Esophagus squamous epithelium (tissue), 5 donors: ENCODE data around the gene SCIN. TPM values are rescaled to one million over a fixed set of nuclear protein-coding genes. Genes with fewer than 3 reads are reported as not detected.

Source experiments
- DNase-seq: peaks from one replicate; lab custom pipeline; 2025; lab: John Stamatoyannopoulos, UW
- H3K27ac ChIP-seq, 4 donors: fragments of 200-600 bp; sonication (generic); one replicate each; pipeline ENCODE4 v1.5.1; 2016 to 2019; ENCODE audit warnings: mild to moderate bottlenecking in 1 of 4
- H3K27me3 ChIP-seq, 4 donors: fragments of 200-600 bp; sonication (generic); 1 replicate in 3 of 4; 2 replicates in 1 of 4; pipeline versions ENCODE4 v1.5.1 to v1.6.0; 2017 to 2021; ENCODE audit warnings: antibody characterized with exemption in 1 of 4
- H3K36me3 ChIP-seq, 3 donors: fragments of 200-600 bp; sonication (generic); one replicate each; pipeline ENCODE4 v1.5.1; 2016 to 2019
- H3K4me1 ChIP-seq, 3 donors: fragments of 200-600 bp; sonication (generic); one replicate each; pipeline ENCODE4 v1.5.1; 2017 to 2019
- H3K4me3 ChIP-seq, 4 donors: fragments of 200-600 bp; sonication (generic); 1 replicate in 3 of 4; 2 replicates in 1 of 4; pipeline ENCODE4 v1.5.1; 2016 to 2019; ENCODE audit warnings: mild to moderate bottlenecking in 2 of 4, moderate library complexity in 1 of 4
- H3K9me3 ChIP-seq, 3 donors: fragments of 200-600 bp; sonication (generic); one replicate each; pipeline ENCODE4 v1.5.1; 2016 to 2019
- POLR2A ChIP-seq, 4 donors: fragments of 450-650 bp; IDR thresholded peaks; one replicate each; pipeline ENCODE4 v1.6.1; 2017; ENCODE audit warnings: antibody characterized with exemption in 4 of 4, mild to moderate bottlenecking in 4 of 4, moderate library complexity in 3 of 4
- WGBS, 2 donors: methylation state at CpG; one replicate each; pipeline ENCODE4 v1.1.5; 2018; 5-methylcytosine and 5-hydroxymethylcytosine counted together
- intact Hi-C: fragments of 100-400 bp; cut with DNase I; formaldehyde crosslinking; loops from one replicate; pipeline ENCODE4 v1.15.0; 2022
- total RNA-seq, 4 donors: library from RNA; depleted of rRNA; stranded (reverse); fragments of >200 nt; gene quantifications; one replicate each; pipeline ENCODE4 v1.1.0, GENCODE V29; 2016
- TF ChIP-seq, protein P1 (sequence below), 6 experiments: fragments of 450-650 bp in 4 of 6; fragments of 200-600 bp in 2 of 6; sonication (generic) in 2 of 6; IDR thresholded peaks; one replicate each; pipeline ENCODE4 v1.5.1; 2016 to 2019; ENCODE audit warnings: antibody characterized with exemption in 6 of 6, mild to moderate bottlenecking in 4 of 6, moderate library complexity in 4 of 6
- donor health status: DM: yes; HTN: yes; CAD: no.

Gene SCIN
- total RNA-seq, 4 donors from 2014 or later = 3.4 to 38.4 (median 25.9) TPM

- intact Hi-C loops = loop anchor here (5.0 kb wide), 1 partner anchor 632 kb away; no protein-coding TSS in a partner anchor
- Histone ChIP-seq H3K9me3 (no peaks in the 10 kb centered on the region), H3K4me1 (peaks cover 0 to 5% (median 0%) of the 10 kb centered on the region in 3 donors), H3K4me3 (no peak overlapping the region), H3K27me3 (no peaks in the 10 kb centered on the region), H3K27ac (no peak overlapping the region), H3K36me3 (peaks cover 0 to 42% (median 0%) of the 10 kb centered on the region in 3 donors)
- TF ChIP-seq, protein P1, sequence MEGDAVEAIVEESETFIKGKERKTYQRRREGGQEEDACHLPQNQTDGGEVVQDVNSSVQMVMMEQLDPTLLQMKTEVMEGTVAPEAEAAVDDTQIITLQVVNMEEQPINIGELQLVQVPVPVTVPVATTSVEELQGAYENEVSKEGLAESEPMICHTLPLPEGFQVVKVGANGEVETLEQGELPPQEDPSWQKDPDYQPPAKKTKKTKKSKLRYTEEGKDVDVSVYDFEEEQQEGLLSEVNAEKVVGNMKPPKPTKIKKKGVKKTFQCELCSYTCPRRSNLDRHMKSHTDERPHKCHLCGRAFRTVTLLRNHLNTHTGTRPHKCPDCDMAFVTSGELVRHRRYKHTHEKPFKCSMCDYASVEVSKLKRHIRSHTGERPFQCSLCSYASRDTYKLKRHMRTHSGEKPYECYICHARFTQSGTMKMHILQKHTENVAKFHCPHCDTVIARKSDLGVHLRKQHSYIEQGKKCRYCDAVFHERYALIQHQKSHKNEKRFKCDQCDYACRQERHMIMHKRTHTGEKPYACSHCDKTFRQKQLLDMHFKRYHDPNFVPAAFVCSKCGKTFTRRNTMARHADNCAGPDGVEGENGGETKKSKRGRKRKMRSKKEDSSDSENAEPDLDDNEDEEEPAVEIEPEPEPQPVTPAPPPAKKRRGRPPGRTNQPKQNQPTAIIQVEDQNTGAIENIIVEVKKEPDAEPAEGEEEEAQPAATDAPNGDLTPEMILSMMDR (IDR thresholded peaks at IDR 0.05) = no peak
- TF ChIP-seq POLR2A (IDR thresholded peaks at IDR 0.05) = no peak
- DNase-seq = no peak
- 57 to 62% methylated on average over 6 of the region's 6 CpGs for WGBS, 2 donors
These were observed 59.9 kb downstream of the SCIN start for GRCh38 chr7:12630513-12630819.

DNA sequence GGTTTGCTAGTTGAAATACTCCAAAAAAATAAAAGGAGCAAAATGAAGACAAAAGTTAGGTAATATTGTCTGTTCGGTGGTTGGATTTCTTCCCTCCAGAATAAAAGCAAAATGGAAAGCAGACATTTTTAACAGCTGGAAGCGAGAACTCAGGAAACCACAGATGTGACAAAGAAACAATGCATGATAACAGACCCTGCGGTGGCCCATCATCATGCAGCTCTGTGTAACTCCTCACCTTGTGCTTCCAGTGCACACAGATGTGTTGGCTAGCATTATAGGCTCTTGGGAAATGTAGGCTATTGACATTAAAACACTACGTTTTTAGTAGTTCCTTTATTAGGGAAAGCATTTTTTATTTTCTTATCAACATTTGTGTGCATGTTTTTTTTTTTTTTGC lies 63.1 kb downstream of the SCIN start:
- no peaks in the 10 kb centered on the region for H3K27me3 ChIP-seq
- WGBS, 2 donors = 52 to 70% methylated on average over 4 of the region's 4 CpGs
- no peak overlapping the region for H3K4me3 ChIP-seq
- no peak overlapping the region for H3K27ac ChIP-seq
- H3K36me3 ChIP-seq = peaks cover 0 to 21% (median 0%) of the 10 kb centered on the region in 3 donors
- TF ChIP-seq, protein P1 (IDR thresholded peaks at IDR 0.05) = no peak
- TF ChIP-seq POLR2A (IDR thresholded peaks at IDR 0.05) = no peak
- intact Hi-C loops = loop anchor here (5.0 kb wide), 1 partner anchor 629 kb away; no protein-coding TSS in a partner anchor
- DNase-seq = no peak
- no peaks in the 10 kb centered on the region for H3K9me3 ChIP-seq
- H3K4me1 ChIP-seq = peaks cover 0 to 20% (median 0%) of the 10 kb centered on the region in 3 donors

DNA sequence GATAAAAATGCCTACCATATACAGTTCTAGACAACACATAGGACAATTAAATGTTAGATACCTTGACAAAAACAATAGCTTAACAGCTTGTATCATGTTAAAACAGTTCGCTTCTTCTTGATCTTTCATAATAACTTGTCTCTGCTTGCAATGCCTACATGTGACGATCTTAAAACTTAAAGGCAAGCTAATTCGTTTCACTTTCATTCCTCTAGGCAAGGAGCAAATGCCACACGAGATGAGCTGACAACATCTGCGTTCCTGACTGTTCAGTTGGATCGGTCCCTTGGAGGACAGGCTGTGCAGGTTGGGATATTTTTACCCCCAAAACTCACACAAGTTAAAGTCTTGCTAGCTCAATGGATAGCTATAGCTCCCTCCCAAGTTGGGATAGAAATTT lies 65.3 kb downstream of the SCIN start:
- H3K9me3 ChIP-seq = no peaks in the 10 kb centered on the region
- DNase-seq = no peak
- peak overlapping the region in 1 of 4 donors; percentile 52 for H3K27ac ChIP-seq
- peaks cover 0 to 28% (median 0%) of the 10 kb centered on the region in 3 donors for H3K4me1 ChIP-seq
- 23 to 28% methylated on average over 6 of the region's 6 CpGs for WGBS, 2 donors
- H3K4me3 ChIP-seq = peak overlapping the region in 1 of 4 donors; percentile 50
- no peaks in the 10 kb centered on the region for H3K27me3 ChIP-seq
- intact Hi-C loops = no loop called here
- peaks cover 0 to 20% (median 0%) of the 10 kb centered on the region in 3 donors for H3K36me3 ChIP-seq
- TF ChIP-seq POLR2A (IDR thresholded peaks at IDR 0.05) = no peak
- TF ChIP-seq, protein P1 (IDR thresholded peaks at IDR 0.05) = no peak

DNA sequence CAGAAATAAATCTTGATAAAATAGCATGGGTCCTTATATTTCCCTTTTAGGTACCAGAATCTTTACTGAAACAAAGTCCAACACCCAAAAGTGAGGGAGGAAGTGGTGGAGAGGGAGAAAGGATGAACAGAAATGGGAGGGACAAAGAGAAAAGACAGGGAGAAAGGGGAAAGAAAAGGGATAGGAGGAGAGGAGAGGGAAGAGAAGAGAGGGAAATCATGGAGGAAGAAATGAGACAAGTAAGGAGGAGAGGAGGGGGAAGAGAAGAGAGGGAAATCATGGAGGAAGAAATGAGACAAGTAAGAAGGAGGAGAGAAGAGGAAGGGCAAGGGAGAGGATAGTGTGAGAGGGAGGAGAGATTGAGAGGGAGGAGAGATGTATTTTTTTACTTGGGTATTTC lies 66.8 kb downstream of the SCIN start:
- DNase-seq = no peak
- no peak overlapping the region for H3K27ac ChIP-seq
- no peak for TF ChIP-seq POLR2A (IDR thresholded peaks at IDR 0.05)
- TF ChIP-seq, protein P1 (IDR thresholded peaks at IDR 0.05) = no peak
- intact Hi-C loops = no loop called here
- H3K4me1 ChIP-seq = peaks cover 0 to 28% (median 0%) of the 10 kb centered on the region in 3 donors
- no peaks in the 10 kb centered on the region for H3K9me3 ChIP-seq
- peaks cover 0 to 22% (median 0%) of the 10 kb centered on the region in 3 donors for H3K36me3 ChIP-seq
- H3K4me3 ChIP-seq = no peak overlapping the region
- no peaks in the 10 kb centered on the region for H3K27me3 ChIP-seq

DNA sequence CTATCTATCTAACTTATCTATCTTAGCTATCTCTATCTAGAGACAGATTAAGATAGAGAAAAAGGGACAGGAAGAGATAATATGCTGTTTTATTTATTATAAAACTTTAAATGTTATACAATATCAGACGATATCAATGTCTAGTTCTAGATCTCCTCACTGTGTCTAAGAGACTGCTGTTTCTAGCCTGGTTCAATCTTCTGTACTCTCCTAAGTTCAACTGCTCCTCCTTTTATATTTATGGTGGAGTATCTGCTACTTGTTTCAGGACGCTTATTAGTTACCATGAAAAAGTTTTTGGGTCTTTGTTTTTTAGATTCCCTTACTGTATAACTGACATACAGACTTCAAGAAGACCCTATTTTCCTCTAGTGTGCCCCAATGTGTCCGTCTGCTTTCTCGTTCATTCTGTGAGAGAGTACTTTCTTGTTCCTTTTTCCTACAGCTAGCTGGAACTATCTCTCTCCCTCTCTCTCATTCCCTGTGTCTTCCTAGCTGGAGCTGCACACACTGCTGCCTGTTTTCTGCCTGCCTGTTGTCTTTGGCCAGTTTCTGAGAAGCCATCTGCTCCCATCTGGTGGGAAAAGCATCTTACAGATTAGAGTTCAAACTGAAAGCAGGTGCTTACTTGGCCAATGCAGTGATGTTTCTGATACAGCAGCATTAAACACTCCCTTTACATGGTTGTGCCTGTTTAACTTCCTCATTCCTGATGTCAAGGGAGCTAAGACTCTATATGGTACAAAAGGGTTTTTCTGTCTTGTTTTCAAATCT lies 67.5 kb downstream of the SCIN start:
- intact Hi-C loops = no loop called here
- no peak for TF ChIP-seq POLR2A (IDR thresholded peaks at IDR 0.05)
- TF ChIP-seq, protein P1 (IDR thresholded peaks at IDR 0.05) = no peak
- peak overlapping the region in 2 of 4 donors; percentile 7 to 15 for H3K27ac ChIP-seq

More for the DNA sequence above, 67.5 kb downstream of the SCIN start:
- 50 to 51% methylated on average over 4 of the region's 4 CpGs for WGBS, 2 donors
- H3K4me1 ChIP-seq = peaks cover 0 to 28% (median 0%) of the 10 kb centered on the region in 3 donors
- no peak for DNase-seq
- H3K36me3 ChIP-seq = peaks cover 0 to 21% (median 0%) of the 10 kb centered on the region in 3 donors
- H3K27me3 ChIP-seq = no peaks in the 10 kb centered on the region
- H3K9me3 ChIP-seq = no peaks in the 10 kb centered on the region
- H3K4me3 ChIP-seq = peak overlapping the region in 1 of 4 donors; percentile 12
